PC-3 (cell line): Measurements from ENCODE around the gene TRIM33.

Experiments
- CTCF ChIP-seq: fragments of 300-600 bp; sonication (generic); conservative IDR thresholded peaks from 2 replicates; pipeline ENCODE4 v1.5.1; 2017; ENCODE audit warnings: antibody characterized with exemption, low read depth, mild to moderate bottlenecking, low read length
- EZH2 ChIP-seq: fragments of 300-600 bp; sonication (generic); IDR thresholded peaks from one replicate; pipeline ENCODE4 v1.6.1; 2017; ENCODE audit warnings: antibody characterized with exemption, mild to moderate bottlenecking, low read length; ENCODE audit not compliant: unreplicated experiment
- EZH2phosphoT487 ChIP-seq: fragments of 300-600 bp; sonication (generic); IDR thresholded peaks from 2 replicates; pipeline ENCODE4 v1.6.1; 2018; ENCODE audit warnings: mild to moderate bottlenecking, antibody characterized with exemption, low read length, borderline replicate concordance

DNA sequence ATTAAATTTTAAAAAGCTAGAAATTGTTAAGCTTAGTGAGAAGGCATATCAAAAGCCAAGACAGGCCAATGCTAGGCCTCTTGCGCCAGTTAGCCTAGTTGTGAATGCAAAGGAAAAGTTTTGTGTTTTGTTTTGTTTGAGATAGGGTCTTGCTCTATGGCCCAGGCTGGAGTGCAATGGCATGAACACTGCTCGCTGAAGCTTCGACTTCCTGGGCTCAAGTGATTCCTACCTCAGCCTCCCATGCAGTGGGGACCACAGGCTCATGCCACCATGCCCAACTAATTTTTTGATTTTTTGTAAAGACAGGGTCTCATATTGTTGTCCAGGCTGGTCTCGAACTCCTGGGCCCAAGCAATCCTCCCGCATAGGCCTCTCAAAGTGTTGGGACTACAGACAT, 40.3 kb downstream of the TRIM33 start:
- TF ChIP-seq CTCF (no peak), EZH2 (no peak), EZH2phosphoT487 (no peak)
